GM12878 (cell line): Measurements from ENCODE around the gene STARD5. TPM values are rescaled to one million over a fixed set of nuclear protein-coding genes. Genes with fewer than 3 reads are reported as not detected.

Experiments
- ATAC-seq: fragments of 200-7000 bp; cut with Tn5 transposase; 3 replicates; pipeline ENCODE4 v1.9.1; 2020; ENCODE audit warnings: mild to moderate bottlenecking, moderate library complexity
- BruUV-seq: library from RNA; stranded (reverse); fragments of 400-500 nt; replicated peaks from 2 replicates; lab custom pipeline; 2021; lab: Mats Ljungman, UMichigan
- CTCF ChIA-PET: fragments of 300-600 bp; sonication (Branson Sonifier 250); formaldehyde crosslinking; extraction: SDS; loops from one replicate; lab custom pipeline; 2021; ENCODE audit warnings: inconsistent platforms; lab: Yijun Ruan, JAX
- POLR2A ChIA-PET: fragments of 350-600 bp; formaldehyde crosslinking; extraction: SDS; loops from one replicate; lab custom pipeline; 2021; ENCODE audit warnings: inconsistent platforms; lab: Charles Lee
- RAD21 ChIA-PET: fragments of 300-600 bp; sonication (Branson Sonifier 250); formaldehyde crosslinking; loops from one replicate; lab custom pipeline; 2023; ENCODE audit warnings: antibody characterized with exemption; ENCODE audit not compliant: unreplicated experiment; lab: Charles Lee
- SMC1A ChIA-PET: fragments of 300-600 bp; sonication (Branson Sonifier 250); formaldehyde crosslinking; loops from one replicate; lab custom pipeline; 2023; ENCODE audit not compliant: unreplicated experiment, uncharacterized antibody; lab: Charles Lee
- DNase-seq: peaks from one replicate; pipeline ENCODE4 v3.0.0-alpha.2; 2011; ENCODE audit warnings: low read depth, low spot score
- FAIRE-seq: peaks from 3 replicates; lab custom pipeline; 2011; peaks lifted over from hg19 to GRCh38; lab: Jason Lieb, UNC
- H2AFZ ChIP-seq: 2 replicates; pipeline ENCODE4 v1.6.0; 2011; ENCODE audit warnings: low read depth, low read length, control low read depth; ENCODE audit not compliant: control insufficient read depth
- H3K27ac ChIP-seq: 2 replicates; pipeline ENCODE4 v1.5.1; 2011; ENCODE audit warnings: control low read depth; ENCODE audit not compliant: control insufficient read depth, insufficient read depth
- H3K27me3 ChIP-seq, 2 experiments: replicated peaks in 1 of 2; 2 replicates each; pipeline versions ENCODE4 v1.6.0 to v1.6.1; 2011; ENCODE audit warnings: low read length in 1 of 2; ENCODE audit not compliant: control insufficient read depth in 2 of 2, insufficient read depth in 2 of 2
- H3K36me3 ChIP-seq, 2 experiments: 2 replicates each; pipeline ENCODE4 v1.5.1; 2011; ENCODE audit warnings: low read length in 1 of 2; ENCODE audit not compliant: control insufficient read depth in 2 of 2, insufficient read depth in 2 of 2
- H3K4me1 ChIP-seq: 2 replicates; pipeline ENCODE4 v1.6.1; 2011; ENCODE audit warnings: mild to moderate bottlenecking, low read length, moderate library complexity, mixed read lengths; ENCODE audit not compliant: control insufficient read depth, insufficient read depth
- H3K4me2 ChIP-seq: 2 replicates; pipeline ENCODE4 v1.6.0; 2011; ENCODE audit warnings: control low read depth; ENCODE audit not compliant: control insufficient read depth, insufficient read depth
- H3K4me3 ChIP-seq: fragments of 200-600 bp; sonication (generic); 2 replicates; pipeline ENCODE4 v1.5.1; 2016
- H3K79me2 ChIP-seq: 2 replicates; pipeline ENCODE4 v1.6.0; 2011; ENCODE audit warnings: low read length; ENCODE audit not compliant: control insufficient read depth, insufficient read depth
- H3K9ac ChIP-seq: 2 replicates; pipeline ENCODE4 v1.8.0; 2011; ENCODE audit warnings: low read length, control low read depth, mixed read lengths; ENCODE audit not compliant: control insufficient read depth, insufficient read depth
- H3K9me3 ChIP-seq: replicated peaks from 3 replicates; pipeline ENCODE4 v1.5.1; 2011; ENCODE audit warnings: mild to moderate bottlenecking, low read length; ENCODE audit not compliant: control insufficient read depth, insufficient read depth
- H4K20me1 ChIP-seq: 2 replicates; pipeline ENCODE4 v1.6.0; 2011; ENCODE audit not compliant: control insufficient read depth, insufficient read depth
- ASH2L ChIP-seq: fragments of 300-600, 200-600 bp; sonication (generic); IDR thresholded peaks from 2 replicates; pipeline ENCODE4 v1.6.1; 2017; ENCODE audit warnings: low read depth, mild to moderate bottlenecking, borderline replicate concordance
- BHLHE40 ChIP-seq, 2 experiments: fragments of 450-650 bp in 1 of 2; IDR thresholded peaks; 2 replicates each; pipeline ENCODE4 v1.6.1; 2011 to 2017; ENCODE audit warnings: low read depth in 2 of 2, borderline replicate concordance in 1 of 2, improper control_type of control experiment in 1 of 2, low read length in 1 of 2, mild to moderate bottlenecking in 1 of 2
- CHD2 ChIP-seq: IDR thresholded peaks from 2 replicates; pipeline ENCODE4 v1.6.1; 2011; ENCODE audit warnings: low read depth, low read length, improper control_type of control experiment, borderline replicate concordance
- CREM ChIP-seq: IDR thresholded peaks from 2 replicates; pipeline ENCODE4 v1.6.1; 2014; ENCODE audit warnings: antibody characterized with exemption, low read depth
- FOXK2 ChIP-seq: fragments of 450-650 bp; IDR thresholded peaks from 2 replicates; pipeline ENCODE4 v1.6.1; 2017; ENCODE audit warnings: mild to moderate bottlenecking, moderate library complexity
- HDAC2 ChIP-seq: fragments of 200-600 bp; sonication (generic); IDR thresholded peaks from 2 replicates; pipeline ENCODE4 v1.6.1; 2017
- NFXL1 ChIP-seq: fragments of 450-650 bp; IDR thresholded peaks from 2 replicates; pipeline ENCODE4 v1.6.1; 2017; ENCODE audit warnings: antibody characterized with exemption, mild to moderate bottlenecking, borderline replicate concordance
- NR2C1 ChIP-seq: fragments of 450-650 bp; IDR thresholded peaks from 2 replicates; pipeline ENCODE4 v1.6.1; 2017; ENCODE audit warnings: antibody characterized with exemption, mild to moderate bottlenecking, moderate library complexity
- NR2C2 ChIP-seq: IDR thresholded peaks from 2 replicates; pipeline ENCODE4 v1.6.1; 2011; ENCODE audit warnings: borderline replicate concordance, low read depth; ENCODE audit not compliant: control insufficient read depth, insufficient read length
- SMC3 ChIP-seq: IDR thresholded peaks from 2 replicates; pipeline ENCODE4 v1.6.1; 2011; ENCODE audit warnings: low read length, improper control_type of control experiment, borderline replicate concordance
- ZNF24 ChIP-seq: fragments of 450-650 bp; IDR thresholded peaks from 2 replicates; pipeline ENCODE4 v1.6.1; 2017; ENCODE audit warnings: antibody characterized with exemption, mild to moderate bottlenecking
- WGBS: methylation state at CpG from one replicate; pipeline ENCODE4 v1.1.6; 2016; ENCODE audit warnings: low lambda C conversion rate; ENCODE audit not compliant: insufficient replicate concordance, insufficient coverage; ENCODE audit errors: missing lambda C conversion rate; 5-methylcytosine and 5-hydroxymethylcytosine counted together
- in situ Hi-C: fragments of 300-500 bp; cut with MboI; formaldehyde crosslinking; loops from 9 replicates; pipeline ENCODE4 v1.14.3; 2018; ENCODE audit warnings: mixed read lengths
- intact Hi-C: fragments of 100-400 bp; cut with micrococcal nuclease; formaldehyde crosslinking; loops from one replicate; pipeline ENCODE4 v1.14.2; 2022; ENCODE audit not compliant: unreplicated experiment
- polyA plus RNA-seq, 11 experiments: library from polyadenylated mRNA; depleted of rRNA in 4 of 11; unstranded in 6 of 11; stranded (reverse) in 5 of 11; fragments of >200 nt; fragmentation: Nextera tagmentation in 4 of 11; fragmentation: Illumina TruSeq in 1 of 11; extraction: Ambion mirVana in 4 of 11; extraction: Trizol in 1 of 11; gene quantifications; 1 replicate in 1 of 11; 2 replicates in 10 of 11; pipeline versions ENCODE4 v1.2.1 to v1.2.3, GENCODE V29; 2011 to 2016; ENCODE audit warnings: inconsistent platforms in 2 of 11, missing spikeins in 2 of 11, low read depth in 1 of 11
- total RNA-seq, 4 experiments: library from RNA; depleted of rRNA in 3 of 4; stranded (reverse); fragments of >200 nt in 3 of 4; fragmentation: Illumina TruSeq in 1 of 4; extraction: Trizol in 1 of 4; gene quantifications; 2 replicates each; pipeline versions ENCODE4 v1.2.1 to v1.2.3, GENCODE V29; 2013 to 2021
- TF ChIP-seq, protein P1 (sequence below): IDR thresholded peaks from 2 replicates; pipeline ENCODE4 v1.6.1; 2012; ENCODE audit warnings: low read depth, low read length, improper control_type of control experiment
- TF ChIP-seq, protein P2 (sequence below): fragments of 450-650 bp; IDR thresholded peaks from 2 replicates; pipeline ENCODE4 v1.6.1; 2017; ENCODE audit warnings: mild to moderate bottlenecking
- TF ChIP-seq, protein P3 (sequence below): fragments of 450-650 bp; formaldehyde crosslinking; IDR thresholded peaks from 2 replicates; pipeline ENCODE4 v1.5.0; 2022; ENCODE audit warnings: mild to moderate bottlenecking, missing genetic modification characterization
- TF ChIP-seq, protein P4 (sequence below): fragments of 450-650 bp; IDR thresholded peaks from 2 replicates; pipeline ENCODE4 v1.6.1; 2018; ENCODE audit warnings: mild to moderate bottlenecking, low read depth, moderate library complexity; ENCODE audit not compliant: partially characterized antibody

STARD5 gene
- total and polyA plus RNA-seq, 10 of the 15 experiments (the other 5 are each of a cell fraction or from before 2014, with no cell fraction given): 2.3 to 9.4 (median 4.7) TPM

DNA sequence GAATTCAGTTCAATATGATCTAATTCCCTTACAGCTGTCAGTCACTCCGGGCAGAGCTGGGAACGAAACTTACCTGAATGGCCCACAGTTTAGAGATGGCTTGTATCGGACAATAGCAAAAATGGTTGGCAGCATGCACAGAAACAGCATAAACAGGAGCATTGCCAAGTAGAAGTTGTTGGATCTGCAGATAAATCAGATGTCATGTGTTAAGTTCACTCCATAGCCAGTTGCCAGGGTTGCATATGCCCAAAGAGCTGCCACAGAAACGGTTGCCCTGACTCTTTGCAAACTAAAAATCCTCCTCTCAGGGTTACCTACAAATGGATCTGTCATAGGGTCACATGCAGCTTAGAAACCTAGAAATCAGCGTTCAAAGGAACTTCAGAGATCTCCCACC, 15.4 kb upstream of the STARD5 start:
- Histone ChIP-seq H2AFZ (no peak overlapping the region), H3K9ac (no peak overlapping the region), H3K79me2 (no peaks in the 10 kb centered on the region), H3K27me3 (no peaks in the 10 kb centered on the region), H3K4me2 (no peak overlapping the region), H4K20me1 (no peaks in the 10 kb centered on the region), H3K4me3 (no peak overlapping the region), H3K36me3 (no peaks in the 10 kb centered on the region), H3K27ac (no peak overlapping the region), H3K9me3 (no peaks in the 10 kb centered on the region), H3K4me1 (no peaks in the 10 kb centered on the region; the same call in 1 of the 2 replicates)
- SMC1A ChIA-PET: interaction anchor here (0.7 to 6.1 kb wide), 4 partner anchors 60 to 142 kb away, joined by 3 to 32 read pairs (median 9); no protein-coding TSS in a partner anchor
- intact Hi-C loops: loop anchor here (5.0 kb wide), 1 partner anchor 63 kb away; no protein-coding TSS in a partner anchor
- CTCF ChIA-PET: interaction anchor here (9.2 to 11.3 kb wide), 2 partner anchors 63 to 72 kb away, joined by 142 to 242 read pairs; no protein-coding TSS in a partner anchor
- POLR2A ChIA-PET: no interaction called here
- in situ Hi-C loops: no loop called here
- ATAC-seq: no peak
- BruUV-seq: no TSS peak
- RAD21 ChIA-PET: interaction anchor here (2.3 to 9.2 kb wide), 2 partner anchors 48 to 64 kb away, joined by 7 to 137 read pairs; no protein-coding TSS in a partner anchor
- 77% methylated on average over 5 of the region's 5 CpGs for WGBS
- no peak for FAIRE-seq
- DNase-seq: no peak
- TF ChIP-seq NR2C1 (no peak), HDAC2 (no peak), FOXK2 (no peak), CREM (no peak), ZNF24 (no peak), SMC3 (no peak), NFXL1 (no peak), CHD2 (no peak), NR2C2 (no peak), ASH2L (no peak), BHLHE40 (IDR thresholded peaks at IDR 0.05; ENCODE audit: borderline replicate concordance in 1 of 2, low read depth in 2 of 2, low read length in 1 of 2) (no peak)
- TF ChIP-seq, protein P1, sequence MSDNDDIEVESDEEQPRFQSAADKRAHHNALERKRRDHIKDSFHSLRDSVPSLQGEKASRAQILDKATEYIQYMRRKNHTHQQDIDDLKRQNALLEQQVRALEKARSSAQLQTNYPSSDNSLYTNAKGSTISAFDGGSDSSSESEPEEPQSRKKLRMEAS: no peak
- TF ChIP-seq, protein P2, sequence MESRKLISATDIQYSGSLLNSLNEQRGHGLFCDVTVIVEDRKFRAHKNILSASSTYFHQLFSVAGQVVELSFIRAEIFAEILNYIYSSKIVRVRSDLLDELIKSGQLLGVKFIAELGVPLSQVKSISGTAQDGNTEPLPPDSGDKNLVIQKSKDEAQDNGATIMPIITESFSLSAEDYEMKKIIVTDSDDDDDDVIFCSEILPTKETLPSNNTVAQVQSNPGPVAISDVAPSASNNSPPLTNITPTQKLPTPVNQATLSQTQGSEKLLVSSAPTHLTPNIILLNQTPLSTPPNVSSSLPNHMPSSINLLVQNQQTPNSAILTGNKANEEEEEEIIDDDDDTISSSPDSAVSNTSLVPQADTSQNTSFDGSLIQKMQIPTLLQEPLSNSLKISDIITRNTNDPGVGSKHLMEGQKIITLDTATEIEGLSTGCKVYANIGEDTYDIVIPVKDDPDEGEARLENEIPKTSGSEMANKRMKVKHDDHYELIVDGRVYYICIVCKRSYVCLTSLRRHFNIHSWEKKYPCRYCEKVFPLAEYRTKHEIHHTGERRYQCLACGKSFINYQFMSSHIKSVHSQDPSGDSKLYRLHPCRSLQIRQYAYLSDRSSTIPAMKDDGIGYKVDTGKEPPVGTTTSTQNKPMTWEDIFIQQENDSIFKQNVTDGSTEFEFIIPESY: no peak
- TF ChIP-seq, protein P3, sequence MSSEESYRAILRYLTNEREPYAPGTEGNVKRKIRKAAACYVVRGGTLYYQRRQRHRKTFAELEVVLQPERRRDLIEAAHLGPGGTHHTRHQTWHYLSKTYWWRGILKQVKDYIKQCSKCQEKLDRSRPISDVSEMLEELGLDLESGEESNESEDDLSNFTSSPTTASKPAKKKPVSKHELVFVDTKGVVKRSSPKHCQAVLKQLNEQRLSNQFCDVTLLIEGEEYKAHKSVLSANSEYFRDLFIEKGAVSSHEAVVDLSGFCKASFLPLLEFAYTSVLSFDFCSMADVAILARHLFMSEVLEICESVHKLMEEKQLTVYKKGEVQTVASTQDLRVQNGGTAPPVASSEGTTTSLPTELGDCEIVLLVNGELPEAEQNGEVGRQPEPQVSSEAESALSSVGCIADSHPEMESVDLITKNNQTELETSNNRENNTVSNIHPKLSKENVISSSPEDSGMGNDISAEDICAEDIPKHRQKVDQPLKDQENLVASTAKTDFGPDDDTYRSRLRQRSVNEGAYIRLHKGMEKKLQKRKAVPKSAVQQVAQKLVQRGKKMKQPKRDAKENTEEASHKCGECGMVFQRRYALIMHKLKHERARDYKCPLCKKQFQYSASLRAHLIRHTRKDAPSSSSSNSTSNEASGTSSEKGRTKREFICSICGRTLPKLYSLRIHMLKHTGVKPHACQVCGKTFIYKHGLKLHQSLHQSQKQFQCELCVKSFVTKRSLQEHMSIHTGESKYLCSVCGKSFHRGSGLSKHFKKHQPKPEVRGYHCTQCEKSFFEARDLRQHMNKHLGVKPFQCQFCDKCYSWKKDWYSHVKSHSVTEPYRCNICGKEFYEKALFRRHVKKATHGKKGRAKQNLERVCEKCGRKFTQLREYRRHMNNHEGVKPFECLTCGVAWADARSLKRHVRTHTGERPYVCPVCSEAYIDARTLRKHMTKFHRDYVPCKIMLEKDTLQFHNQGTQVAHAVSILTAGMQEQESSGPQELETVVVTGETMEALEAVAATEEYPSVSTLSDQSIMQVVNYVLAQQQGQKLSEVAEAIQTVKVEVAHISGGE (CRISPR knock-in tag): no peak
- TF ChIP-seq, protein P4, sequence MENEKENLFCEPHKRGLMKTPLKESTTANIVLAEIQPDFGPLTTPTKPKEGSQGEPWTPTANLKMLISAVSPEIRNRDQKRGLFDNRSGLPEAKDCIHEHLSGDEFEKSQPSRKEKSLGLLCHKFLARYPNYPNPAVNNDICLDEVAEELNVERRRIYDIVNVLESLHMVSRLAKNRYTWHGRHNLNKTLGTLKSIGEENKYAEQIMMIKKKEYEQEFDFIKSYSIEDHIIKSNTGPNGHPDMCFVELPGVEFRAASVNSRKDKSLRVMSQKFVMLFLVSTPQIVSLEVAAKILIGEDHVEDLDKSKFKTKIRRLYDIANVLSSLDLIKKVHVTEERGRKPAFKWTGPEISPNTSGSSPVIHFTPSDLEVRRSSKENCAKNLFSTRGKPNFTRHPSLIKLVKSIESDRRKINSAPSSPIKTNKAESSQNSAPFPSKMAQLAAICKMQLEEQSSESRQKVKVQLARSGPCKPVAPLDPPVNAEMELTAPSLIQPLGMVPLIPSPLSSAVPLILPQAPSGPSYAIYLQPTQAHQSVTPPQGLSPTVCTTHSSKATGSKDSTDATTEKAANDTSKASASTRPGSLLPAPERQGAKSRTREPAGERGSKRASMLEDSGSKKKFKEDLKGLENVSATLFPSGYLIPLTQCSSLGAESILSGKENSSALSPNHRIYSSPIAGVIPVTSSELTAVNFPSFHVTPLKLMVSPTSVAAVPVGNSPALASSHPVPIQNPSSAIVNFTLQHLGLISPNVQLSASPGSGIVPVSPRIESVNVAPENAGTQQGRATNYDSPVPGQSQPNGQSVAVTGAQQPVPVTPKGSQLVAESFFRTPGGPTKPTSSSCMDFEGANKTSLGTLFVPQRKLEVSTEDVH: no peak
